Upper lobe of left lung (tissue), 6 donors: ENCODE data around the gene LGI4. TPM values are rescaled to one million over a fixed set of nuclear protein-coding genes. Genes with fewer than 3 reads are reported as not detected.

Experiments used
- ATAC-seq, 2 donors: fragments of 200-7000 bp; cut with Tn5 transposase; one replicate each; pipeline ENCODE4 v1.9.1; 2022; ENCODE audit warnings: mild to moderate bottlenecking in 2 of 2, moderate library complexity in 2 of 2; ENCODE audit not compliant: low FRiP score in 2 of 2
- DNase-seq, 2 donors: peaks; one replicate each; pipeline ENCODE4 v3.0.0-alpha.2; 2019 to 2020
- H3K27ac ChIP-seq, 4 donors: fragments of 200-600 bp; sonication (generic); one replicate each; pipeline ENCODE4 v1.5.1; 2016 to 2019
- H3K27me3 ChIP-seq, 4 donors: fragments of 200-600 bp; sonication (generic); one replicate each; pipeline ENCODE4 v1.5.1; 2017 to 2019
- H3K36me3 ChIP-seq, 4 donors: fragments of 200-600 bp; sonication (generic); one replicate each; pipeline ENCODE4 v1.5.1; 2016 to 2019
- H3K4me1 ChIP-seq, 4 donors: fragments of 200-600 bp; sonication (generic); one replicate each; pipeline ENCODE4 v1.5.1; 2018 to 2019
- H3K4me3 ChIP-seq, 4 donors: fragments of 200-600 bp; sonication (generic); one replicate each; pipeline ENCODE4 v1.5.1; 2017 to 2019; ENCODE audit warnings: mild to moderate bottlenecking in 2 of 4, moderate library complexity in 1 of 4
- H3K9me3 ChIP-seq, 4 donors: fragments of 200-600 bp; sonication (generic); one replicate each; pipeline ENCODE4 v1.5.1; 2018 to 2019
- CTCF ChIP-seq, 6 experiments: fragments of 450-650 bp in 4 of 6; fragments of 200-600 bp in 2 of 6; sonication (generic) in 2 of 6; IDR thresholded peaks; one replicate each; pipeline ENCODE4 v1.5.1; 2016 to 2019; ENCODE audit warnings: antibody characterized with exemption in 6 of 6
- EP300 ChIP-seq, 4 donors: sonication (generic); formaldehyde crosslinking; IDR thresholded peaks; one replicate each; pipeline ENCODE4 v1.5.1; 2017; ENCODE audit warnings: antibody characterized with exemption in 4 of 4, control low read depth in 2 of 4
- POLR2A ChIP-seq, 4 donors: fragments of 450-650 bp; IDR thresholded peaks; one replicate each; pipeline ENCODE4 v1.5.1; 2016 to 2017; ENCODE audit warnings: antibody characterized with exemption in 4 of 4, mild to moderate bottlenecking in 2 of 4
- POLR2AphosphoS5 ChIP-seq, 2 donors: sonication (generic); formaldehyde crosslinking; IDR thresholded peaks; one replicate each; pipeline ENCODE4 v1.5.1; 2017; ENCODE audit warnings: antibody characterized with exemption in 2 of 2
- WGBS, 2 donors: methylation state at CpG; one replicate each; pipeline ENCODE4 v1.1.5; 2017 to 2018; 5-methylcytosine and 5-hydroxymethylcytosine counted together
- total RNA-seq, 6 donors: library from RNA; depleted of rRNA in 4 of 6; stranded (reverse); fragments of >200 nt in 4 of 6; gene quantifications; one replicate each; pipeline versions ENCODE4 v1.1.0 to v1.2.1, GENCODE V29; 2016 to 2021
- donor health status: DM: no; HTN: no; CAD: no; lungs with moderate emphysema.
- donor health status: DM: no; HTN: yes; CAD: no; lungs with severe emphysema.

LGI4 gene
- total RNA-seq, 6 donors from 2014 or later = 3.3 to 25.3 (median 7.1) TPM

DNA sequence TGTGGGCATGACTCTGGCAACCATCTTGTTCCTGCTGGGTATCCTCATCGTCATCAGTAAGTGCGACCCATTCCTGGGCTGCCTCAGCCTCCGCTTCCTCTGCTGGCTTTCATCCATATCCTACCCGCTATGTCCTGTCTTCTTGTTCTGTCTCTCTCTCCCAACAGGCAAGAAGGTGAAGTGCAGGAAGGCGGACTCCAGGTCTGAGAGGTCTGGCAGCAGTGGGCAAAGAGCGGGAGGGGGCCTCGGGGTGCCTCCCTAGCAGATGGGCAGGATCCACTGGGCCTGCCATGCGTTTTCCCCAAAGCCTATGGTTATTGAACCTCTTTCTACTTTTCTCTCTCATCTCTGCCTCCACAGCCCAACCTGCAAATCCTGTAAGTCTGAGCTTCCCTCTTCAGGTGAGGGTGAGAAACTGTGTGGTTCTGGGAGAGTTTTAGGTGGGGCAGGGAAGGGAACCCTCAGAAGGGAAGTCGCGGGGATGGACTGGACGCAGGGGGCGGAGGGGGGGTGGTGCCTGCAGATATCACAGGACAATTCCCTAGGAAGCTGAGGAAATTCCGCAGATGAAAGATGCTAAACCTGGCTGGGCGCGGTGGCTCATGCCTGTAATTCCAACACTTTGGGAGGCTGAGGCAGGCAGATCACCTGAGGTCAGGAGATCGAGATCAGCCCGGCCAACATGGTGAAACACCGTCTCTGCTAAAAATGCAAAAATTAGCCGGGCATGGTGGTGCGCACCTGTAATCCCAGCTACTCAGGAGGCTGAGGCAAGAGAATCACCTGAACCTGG lies 16.6 kb upstream of the LGI4 start:
- peaks cover 22 to 38% (median 31%) of the 10 kb centered on the region in 4 donors for H3K4me1 ChIP-seq
- H3K4me3 ChIP-seq = no peak overlapping the region
- no peaks in the 10 kb centered on the region for H3K27me3 ChIP-seq
- TF ChIP-seq POLR2AphosphoS5 (IDR thresholded peaks at IDR 0.05) = no peak
- no peaks in the 10 kb centered on the region for H3K9me3 ChIP-seq
- DNase-seq (no peak), ATAC-seq (no peak)
- WGBS, 2 donors = 85 to 89% methylated on average over 20 of the region's 20 CpGs
- no peak overlapping the region for H3K27ac ChIP-seq
- H3K36me3 ChIP-seq = no peaks in the 10 kb centered on the region

DNA sequence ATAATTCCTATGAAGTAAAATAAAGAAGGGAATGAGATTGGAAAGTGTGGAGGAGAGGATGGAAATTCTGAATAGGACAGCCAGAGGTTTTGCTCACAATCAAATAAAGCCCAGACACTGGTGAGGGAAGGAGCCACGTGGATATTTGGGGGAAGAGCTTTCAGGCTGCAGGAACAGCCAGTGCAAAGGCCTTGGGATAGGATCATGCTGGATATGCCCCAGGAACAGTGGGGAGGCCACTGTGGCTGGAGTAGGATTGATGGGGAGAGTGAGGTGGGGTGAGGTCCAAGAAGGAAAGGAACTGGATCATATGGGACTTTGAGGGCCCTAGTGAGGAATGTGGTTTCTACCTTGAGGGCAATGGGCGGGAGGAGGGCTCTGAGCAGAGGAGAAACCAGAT lies 15.6 kb upstream of the LGI4 start:
- DNase-seq (no peak), ATAC-seq (no peak)
- no peak overlapping the region for H3K27ac ChIP-seq
- no peaks in the 10 kb centered on the region for H3K36me3 ChIP-seq
- no peaks in the 10 kb centered on the region for H3K27me3 ChIP-seq
- no peak overlapping the region for H3K4me3 ChIP-seq
- TF ChIP-seq POLR2AphosphoS5 (IDR thresholded peaks at IDR 0.05) = no peak
- TF ChIP-seq CTCF (IDR thresholded peaks at IDR 0.05) = no peak
- TF ChIP-seq EP300 (IDR thresholded peaks at IDR 0.05) = no peak
- TF ChIP-seq POLR2A (IDR thresholded peaks at IDR 0.05) = no peak
- peaks cover 16 to 29% (median 22%) of the 10 kb centered on the region in 4 donors for H3K4me1 ChIP-seq
- 65 to 86% methylated on average over 2 of the region's 2 CpGs for WGBS, 2 donors
- H3K9me3 ChIP-seq = no peaks in the 10 kb centered on the region

GRCh38 chr19:35149463-35149862 lies 14.6 kb upstream of the LGI4 start:
- DNase-seq (no peak), ATAC-seq (no peak)
- Histone ChIP-seq H3K27me3 (no peaks in the 10 kb centered on the region), H3K27ac (no peak overlapping the region), H3K4me1 (peaks cover 12 to 20% (median 18%) of the 10 kb centered on the region in 4 donors), H3K9me3 (no peaks in the 10 kb centered on the region), H3K4me3 (no peak overlapping the region), H3K36me3 (no peaks in the 10 kb centered on the region)
- 89 to 91% methylated on average over 3 of the region's 3 CpGs for WGBS, 2 donors
- no peak for TF ChIP-seq CTCF (IDR thresholded peaks at IDR 0.05)
- no peak for TF ChIP-seq EP300 (IDR thresholded peaks at IDR 0.05)
- no peak for TF ChIP-seq POLR2A (IDR thresholded peaks at IDR 0.05)
- TF ChIP-seq POLR2AphosphoS5 (IDR thresholded peaks at IDR 0.05) = no peak

- WGBS, 2 donors = 83 to 89% methylated on average over 3 to 7 of the region's 7 CpGs
- no peak for DNase-seq
Observed at GRCh38 chr19:35146746-35147459, 12.0 kb upstream of the LGI4 start.

More at GRCh38 chr19:35146746-35147459, 12.0 kb upstream of the LGI4 start:
- H3K9me3 ChIP-seq = no peaks in the 10 kb centered on the region
- no peak overlapping the region for H3K27ac ChIP-seq
- H3K4me1 ChIP-seq = peaks cover 14 to 16% (median 15%) of the 10 kb centered on the region in 4 donors
- TF ChIP-seq POLR2A (IDR thresholded peaks at IDR 0.05) = no peak
- TF ChIP-seq EP300 (IDR thresholded peaks at IDR 0.05) = no peak
- TF ChIP-seq CTCF (IDR thresholded peaks at IDR 0.05) = no peak
- TF ChIP-seq POLR2AphosphoS5 (IDR thresholded peaks at IDR 0.05) = no peak
- H3K36me3 ChIP-seq = no peaks in the 10 kb centered on the region
- H3K4me3 ChIP-seq = no peak overlapping the region
- peaks cover 0 to 13% (median 4%) of the 10 kb centered on the region in 4 donors for H3K27me3 ChIP-seq
- no peak for ATAC-seq
